Peyer's patch (tissue), 4 donors: ENCODE data around the gene PKNOX2. TPM values are rescaled to one million over a fixed set of nuclear protein-coding genes. Genes with fewer than 3 reads are reported as not detected.

Experiments used
- DNase-seq, 3 donors: peaks; one replicate each; pipeline ENCODE4 v3.0.0-alpha.2; 2017 to 2019
- H3K27ac ChIP-seq, 4 donors: fragments of 200-600 bp; sonication (generic); one replicate each; pipeline ENCODE4 v1.5.1; 2016 to 2019
- H3K27me3 ChIP-seq, 2 donors: fragments of 200-600 bp; sonication (generic); one replicate each; pipeline ENCODE4 v1.5.1; 2019
- H3K36me3 ChIP-seq, 3 donors: fragments of 200-600 bp; sonication (generic); one replicate each; pipeline ENCODE4 v1.5.1; 2016 to 2019
- H3K4me1 ChIP-seq, 4 donors: fragments of 200-600 bp; sonication (generic); one replicate each; pipeline ENCODE4 v1.5.1; 2016 to 2019
- H3K4me3 ChIP-seq, 4 donors: fragments of 200-600 bp; sonication (generic); 1 replicate in 3 of 4; 2 replicates in 1 of 4; pipeline ENCODE4 v1.5.1; 2016 to 2019; ENCODE audit warnings: mild to moderate bottlenecking in 1 of 4
- H3K9me3 ChIP-seq, 4 donors: fragments of 200-600 bp; sonication (generic); one replicate each; pipeline ENCODE4 v1.5.1; 2016 to 2019; ENCODE audit warnings: mild to moderate bottlenecking in 1 of 4
- CTCF ChIP-seq, 6 experiments: fragments of 450-650 bp in 4 of 6; fragments of 200-600 bp in 2 of 6; sonication (generic) in 1 of 6; IDR thresholded peaks; one replicate each; pipeline ENCODE4 v1.5.1; 2017 to 2019; ENCODE audit warnings: antibody characterized with exemption in 6 of 6, mild to moderate bottlenecking in 3 of 6, moderate library complexity in 1 of 6
- POLR2A ChIP-seq, 2 donors: fragments of 450-650 bp; IDR thresholded peaks; one replicate each; pipeline ENCODE4 v1.5.1; 2017; ENCODE audit warnings: antibody characterized with exemption in 2 of 2, mild to moderate bottlenecking in 2 of 2, moderate library complexity in 2 of 2
- total RNA-seq, 4 donors: library from RNA; depleted of rRNA; stranded (reverse); fragments of >200 nt; gene quantifications; one replicate each; pipeline ENCODE4 v1.1.0, GENCODE V29; 2016

Gene PKNOX2
- total RNA-seq, 4 donors from 2014 or later = 1.4 to 8.3 TPM; not detected in 2

GRCh38 chr11:125167292-125167953 lies 2.9 kb downstream of the PKNOX2 start:
- DNase-seq = peak in 1 of 3 donors; percentile 50
- H3K27ac ChIP-seq = peak overlapping the region; percentile 63 to 87 (median 72)
- H3K27me3 ChIP-seq = peaks cover 0 to 12% of the 10 kb centered on the region in 2 donors
- peaks cover 0 to 24% (median 9%) of the 10 kb centered on the region in 4 donors for H3K4me1 ChIP-seq
- H3K4me3 ChIP-seq = peak overlapping the region in 2 of 4 donors; percentile 55 to 77
- H3K9me3 ChIP-seq = no peaks in the 10 kb centered on the region
- TF ChIP-seq CTCF (IDR thresholded peaks at IDR 0.05) (no peak), POLR2A (IDR thresholded peaks at IDR 0.05) (peak in 1 of 2 donors; percentile 15)
- H3K36me3 ChIP-seq = no peaks in the 10 kb centered on the region

GRCh38 chr11:125167954-125168835 lies 3.6 kb downstream of the PKNOX2 start:
- Histone ChIP-seq H3K27ac (peak overlapping the region in 3 of 4 donors; percentile 17 to 87 (median 79)), H3K9me3 (no peaks in the 10 kb centered on the region), H3K36me3 (no peaks in the 10 kb centered on the region), H3K4me3 (no peak overlapping the region), H3K4me1 (peaks cover 0 to 21% (median 9%) of the 10 kb centered on the region in 4 donors), H3K27me3 (peaks cover 0 to 12% of the 10 kb centered on the region in 2 donors)
- DNase-seq = peak in 1 of 3 donors; percentile 2
- TF ChIP-seq POLR2A (IDR thresholded peaks at IDR 0.05) = no peak
- no peak for TF ChIP-seq CTCF (IDR thresholded peaks at IDR 0.05)

- H3K27me3 ChIP-seq = peaks cover 0 to 12% of the 10 kb centered on the region in 2 donors
- peaks cover 0 to 16% (median 9%) of the 10 kb centered on the region in 4 donors for H3K4me1 ChIP-seq
- H3K36me3 ChIP-seq = no peaks in the 10 kb centered on the region
- TF ChIP-seq CTCF (IDR thresholded peaks at IDR 0.05) (no peak), POLR2A (IDR thresholded peaks at IDR 0.05) (no peak)
- H3K4me3 ChIP-seq = no peak overlapping the region
- DNase-seq = peak in 1 of 3 donors; percentile 2
- peak overlapping the region; percentile 14 to 87 (median 40) for H3K27ac ChIP-seq
- H3K9me3 ChIP-seq = no peaks in the 10 kb centered on the region
Observed at GRCh38 chr11:125168918-125169456, 4.4 kb downstream of the PKNOX2 start.

GRCh38 chr11:125170001-125170509 lies 5.5 kb downstream of the PKNOX2 start:
- H3K27ac ChIP-seq = peak overlapping the region in 3 of 4 donors; percentile 14 to 70 (median 62)

More at GRCh38 chr11:125170001-125170509, 5.5 kb downstream of the PKNOX2 start:
- H3K4me1 ChIP-seq = peaks cover 0 to 11% (median 8%) of the 10 kb centered on the region in 4 donors
- DNase-seq = no peak
- no peaks in the 10 kb centered on the region for H3K36me3 ChIP-seq
- H3K27me3 ChIP-seq = peaks cover 0 to 12% of the 10 kb centered on the region in 2 donors
- TF ChIP-seq POLR2A (IDR thresholded peaks at IDR 0.05) (no peak), CTCF (IDR thresholded peaks at IDR 0.05) (no peak)
- no peaks in the 10 kb centered on the region for H3K9me3 ChIP-seq
- H3K4me3 ChIP-seq = no peak overlapping the region
